DOHH2 (cell line): ENCODE data around the gene LTA4H.

Source experiments
- EZH2phosphoT487 ChIP-seq: fragments of 200-600 bp; sonication (generic); IDR thresholded peaks from 2 replicates; pipeline ENCODE4 v1.6.1; 2017; ENCODE audit warnings: borderline replicate concordance, mild to moderate bottlenecking, antibody characterized with exemption, low read length, moderate library complexity, mixed read lengths
- TF ChIP-seq, protein P1 (sequence below): fragments of 200-600 bp; sonication (generic); IDR thresholded peaks from one replicate; pipeline ENCODE4 v1.5.1; 2014; ENCODE audit warnings: antibody characterized with exemption, mild to moderate bottlenecking, low read depth, low read length; ENCODE audit not compliant: poor library complexity, severe bottlenecking

DNA sequence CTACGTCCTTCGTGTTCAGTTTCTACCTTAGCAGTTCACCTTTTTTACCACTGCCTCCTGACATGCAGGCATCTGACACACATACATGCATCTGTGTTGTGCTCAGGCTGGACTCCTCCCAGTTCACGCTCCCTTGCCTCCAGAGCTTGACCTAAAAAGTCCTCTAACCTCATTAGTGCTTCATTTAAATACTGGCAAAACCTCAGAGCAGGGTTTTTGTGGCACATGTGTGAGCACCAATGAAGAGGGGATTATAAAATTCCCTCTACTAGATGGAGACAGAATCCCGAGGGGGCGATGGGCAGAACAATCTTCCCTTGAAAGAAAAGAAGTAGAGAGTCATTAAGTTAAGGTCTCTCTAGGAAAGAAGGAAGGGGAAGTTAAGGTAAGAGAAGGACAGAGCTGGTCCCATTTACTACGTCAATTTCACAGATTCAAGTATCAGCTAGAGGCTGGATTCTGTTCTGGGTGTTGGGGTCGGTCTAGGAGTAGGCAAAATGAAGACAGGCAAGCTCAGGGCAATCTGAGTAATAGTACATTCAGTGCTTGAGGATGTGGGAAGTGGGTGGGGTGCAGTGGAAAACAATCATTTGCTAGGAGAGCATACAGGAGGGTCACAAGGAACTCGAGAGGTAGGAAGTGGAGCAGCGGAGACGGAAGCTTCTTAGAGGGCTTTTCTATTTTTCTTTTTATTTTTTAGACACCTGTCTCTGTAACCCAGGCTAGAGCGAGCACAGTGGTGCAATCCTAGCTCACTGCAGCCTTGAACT is 46.7 kb downstream of the LTA4H start:
- TF ChIP-seq EZH2phosphoT487 = no peak
- TF ChIP-seq, protein P1, sequence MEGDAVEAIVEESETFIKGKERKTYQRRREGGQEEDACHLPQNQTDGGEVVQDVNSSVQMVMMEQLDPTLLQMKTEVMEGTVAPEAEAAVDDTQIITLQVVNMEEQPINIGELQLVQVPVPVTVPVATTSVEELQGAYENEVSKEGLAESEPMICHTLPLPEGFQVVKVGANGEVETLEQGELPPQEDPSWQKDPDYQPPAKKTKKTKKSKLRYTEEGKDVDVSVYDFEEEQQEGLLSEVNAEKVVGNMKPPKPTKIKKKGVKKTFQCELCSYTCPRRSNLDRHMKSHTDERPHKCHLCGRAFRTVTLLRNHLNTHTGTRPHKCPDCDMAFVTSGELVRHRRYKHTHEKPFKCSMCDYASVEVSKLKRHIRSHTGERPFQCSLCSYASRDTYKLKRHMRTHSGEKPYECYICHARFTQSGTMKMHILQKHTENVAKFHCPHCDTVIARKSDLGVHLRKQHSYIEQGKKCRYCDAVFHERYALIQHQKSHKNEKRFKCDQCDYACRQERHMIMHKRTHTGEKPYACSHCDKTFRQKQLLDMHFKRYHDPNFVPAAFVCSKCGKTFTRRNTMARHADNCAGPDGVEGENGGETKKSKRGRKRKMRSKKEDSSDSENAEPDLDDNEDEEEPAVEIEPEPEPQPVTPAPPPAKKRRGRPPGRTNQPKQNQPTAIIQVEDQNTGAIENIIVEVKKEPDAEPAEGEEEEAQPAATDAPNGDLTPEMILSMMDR = no peak
